B cell (primary cell): Measurements from ENCODE around the gene PI3. TPM values are rescaled to one million over a fixed set of nuclear protein-coding genes. Genes with fewer than 3 reads are reported as not detected.

Experiments
- ATAC-seq: fragments of 200-7000 bp; cut with Tn5 transposase; one replicate; pipeline ENCODE4 v1.10.0; 2021; ENCODE audit warnings: low read depth, mild to moderate bottlenecking, moderate number of reproducible peaks, moderate library complexity
- CTCF ChIA-PET: fragments of 350-600 bp; sonication (Branson Sonifier 250); formaldehyde crosslinking; loops from one replicate; lab custom pipeline; 2021; ENCODE audit warnings: antibody characterized with exemption, inconsistent platforms; lab: Charles Lee
- POLR2A ChIA-PET: fragments of 350-600 bp; sonication (Branson Sonifier 250); formaldehyde crosslinking; loops from one replicate; lab custom pipeline; 2021; ENCODE audit warnings: antibody characterized with exemption; lab: Charles Lee
- DNase-seq: peaks from one replicate; pipeline ENCODE4 v3.0.0; 2013
- H2AFZ ChIP-seq: 2 replicates; pipeline ENCODE4 v1.6.1; 2012; ENCODE audit warnings: mild to moderate bottlenecking, low read depth, low read length; ENCODE audit not compliant: insufficient read depth, poor library complexity, severe bottlenecking
- H3K27ac ChIP-seq, 2 donors: 1 replicate in 1 of 2; 2 replicates in 1 of 2; pipeline ENCODE4 v1.5.1; 2012 to 2013; ENCODE audit warnings: low read length in 2 of 2, mild to moderate bottlenecking in 2 of 2, moderate library complexity in 1 of 2
- H3K27me3 ChIP-seq, 4 experiments: fragments of 200-600 bp in 1 of 4; sonication (generic) in 1 of 4; replicated peaks in 1 of 4; 1 replicate in 2 of 4; 2 replicates in 2 of 4; pipeline versions ENCODE4 v1.6.1 to v1.7.0; 2013 to 2016; ENCODE audit warnings: low read length in 3 of 4, mild to moderate bottlenecking in 2 of 4, mixed read lengths in 1 of 4, moderate library complexity in 1 of 4; ENCODE audit not compliant: insufficient read depth in 4 of 4, control insufficient read depth in 3 of 4; ENCODE audit errors: control extremely low read depth in 1 of 4
- H3K36me3 ChIP-seq, 2 experiments: replicated peaks in 1 of 2; 1 replicate in 1 of 2; 2 replicates in 1 of 2; pipeline versions ENCODE4 v1.6.1 to v1.7.1; 2013; ENCODE audit warnings: low read length in 1 of 2; ENCODE audit not compliant: insufficient read depth in 2 of 2, control insufficient read depth in 1 of 2; ENCODE audit errors: control extremely low read depth in 1 of 2, extremely low read depth in 1 of 2
- H3K4me1 ChIP-seq, 2 donors: fragments of 200-600 bp in 1 of 2; sonication (generic) in 1 of 2; 1 replicate in 1 of 2; 2 replicates in 1 of 2; pipeline versions ENCODE4 v1.5.1 to v1.6.1; 2013 to 2017; ENCODE audit warnings: low read length in 2 of 2; ENCODE audit not compliant: control insufficient read depth in 2 of 2, insufficient read depth in 2 of 2
- H3K4me2 ChIP-seq: replicated peaks from 2 replicates; pipeline ENCODE3; 2012; ENCODE audit warnings: mild to moderate bottlenecking, low read depth, low read length; ENCODE audit not compliant: poor library complexity, severe bottlenecking
- H3K4me3 ChIP-seq, 5 experiments: fragments of 200-600 bp in 1 of 5; sonication (generic) in 1 of 5; 1 replicate in 3 of 5; 2 replicates in 2 of 5; pipeline versions ENCODE4 v1.5.1 to v1.7.0; 2011 to 2016; ENCODE audit warnings: low read length in 4 of 5, mild to moderate bottlenecking in 4 of 5, low read depth in 2 of 5, control low read depth in 1 of 5, moderate library complexity in 1 of 5; ENCODE audit not compliant: insufficient read depth in 1 of 5; ENCODE audit errors: control extremely low read depth in 1 of 5, extremely low read depth in 1 of 5
- H3K79me2 ChIP-seq: fragments of 200-600 bp; sonication (generic); one replicate; pipeline ENCODE4 v1.6.0; 2016; ENCODE audit warnings: low read length; ENCODE audit not compliant: control insufficient read depth, insufficient read depth
- H3K9ac ChIP-seq: fragments of 200-600 bp; sonication (generic); 2 replicates; pipeline ENCODE4 v1.6.1; 2017; ENCODE audit warnings: mild to moderate bottlenecking, low read length, moderate library complexity
- H3K9me3 ChIP-seq, 3 donors: one replicate each; pipeline versions ENCODE4 v1.6.1 to v1.7.1; 2013; ENCODE audit warnings: low read length in 2 of 3; ENCODE audit not compliant: control insufficient read depth in 2 of 3, insufficient read depth in 1 of 3; ENCODE audit errors: control extremely low read depth in 1 of 3
- H4K20me1 ChIP-seq: 2 replicates; pipeline ENCODE4 v1.6.0; 2012; ENCODE audit warnings: mild to moderate bottlenecking, low read length; ENCODE audit not compliant: insufficient read depth, control insufficient read depth, poor library complexity, severe bottlenecking
- H3K27ac Mint-ChIP-seq: one replicate; pipeline ENCODE4 v1.8.0; 2021; ENCODE audit warnings: mixed read lengths
- H3K27me3 Mint-ChIP-seq: one replicate; pipeline ENCODE4 v1.8.0; 2021; ENCODE audit warnings: mixed read lengths
- H3K4me1 Mint-ChIP-seq: one replicate; pipeline ENCODE4 v1.8.0; 2021; ENCODE audit warnings: mixed read lengths
- H3K4me3 Mint-ChIP-seq: one replicate; pipeline ENCODE4 v1.8.0; 2021; ENCODE audit warnings: mixed read lengths
- H3K9me3 Mint-ChIP-seq: one replicate; pipeline ENCODE4 v1.8.0; 2022; ENCODE audit warnings: mixed read lengths; ENCODE audit not compliant: insufficient read depth
- CTCF ChIP-seq: fragments of 200-600 bp; IDR thresholded peaks from one replicate; pipeline ENCODE4 v1.8.0; 2022; ENCODE audit warnings: antibody characterized with exemption, mild to moderate bottlenecking
- EZH2 ChIP-seq: IDR thresholded peaks from 2 replicates; pipeline ENCODE4 v1.6.1; 2012; ENCODE audit warnings: borderline replicate concordance, low read depth, mild to moderate bottlenecking, moderate library complexity, low read length; ENCODE audit not compliant: insufficient read depth, poor library complexity, severe bottlenecking
- WGBS: methylation state at CpG from one replicate; pipeline ENCODE4 v1.1.5; 2013; ENCODE audit warnings: missing lambda C conversion rate; ENCODE audit not compliant: insufficient coverage; 5-methylcytosine and 5-hydroxymethylcytosine counted together
- intact Hi-C: fragments of 100-400 bp; cut with micrococcal nuclease; formaldehyde crosslinking; loops from one replicate; pipeline ENCODE4 v1.10.0; 2022
- polyA plus RNA-seq: library from polyadenylated mRNA; depleted of rRNA; stranded (reverse); fragments of >200 nt; gene quantifications from 2 replicates; pipeline ENCODE4 v1.2.3, GENCODE V29; 2012
- total RNA-seq, 2 donors: library from RNA; stranded (reverse); fragments of 120-200 nt in 1 of 2; gene quantifications; 1 replicate in 1 of 2; 2 replicates in 1 of 2; pipeline versions ENCODE4 v1.2.3 to v1.2.4, GENCODE V29; 2013 to 2022

The PI3 gene
- total and polyA plus RNA-seq, 2 donors (not counting 1 experiment from before 2014, with no cell fraction given): 0.24 TPM; not detected in 1

GRCh38 chr20:45221076-45221475 lies 46.4 kb downstream of the PI3 start, which contains the start of gene SEMG2:
Gene SEMG2 (plus strand): TSS chr20:45221373. CDS start chr20:45221390, 17 bp downstream.
- Histone ChIP-seq H3K4me2 (no peak within 1 kb of the TSS), H3K4me3 (no peak within 1 kb of the TSS), H3K27me3 (peaks cover 0 to 9% (median 4%) of the 10 kb centered on the region in 4 experiments), H4K20me1 (no peaks in the 10 kb centered on the region), H3K36me3 (no peaks in the 10 kb centered on the region), H3K9me3 (no peaks in the 10 kb centered on the region), H3K79me2 (no peaks in the 10 kb centered on the region), H3K9ac (no peak within 1 kb of the TSS), H3K4me1 (no peaks in the 10 kb centered on the region), H3K27ac (no peak within 1 kb of the TSS), H2AFZ (no peak within 1 kb of the TSS)
- Mint-ChIP-seq H3K27me3 (peaks cover 50% of the 10 kb centered on the region), H3K4me3 (no peak within 1 kb of the TSS), H3K4me1 (no peaks in the 10 kb centered on the region), H3K9me3 (no peaks in the 10 kb centered on the region), H3K27ac (no peak within 1 kb of the TSS)
- WGBS: no CpG with 5 or more reads among the region's 4 CpGs
- ATAC-seq: no peak
- no peak for DNase-seq
- POLR2A ChIA-PET: no interaction called here
- CTCF ChIA-PET: interaction anchor here (1.2 kb wide), 1 partner anchor 200 kb away, joined by 3 read pairs; no protein-coding TSS in a partner anchor
- TF ChIP-seq EZH2 (no peak), CTCF (no peak)
- intact Hi-C loops: no loop called here

- Mint-ChIP-seq H3K4me3 (no peak overlapping the region), H3K27me3 (peaks cover 48% of the 10 kb centered on the region), H3K9me3 (no peaks in the 10 kb centered on the region), H3K27ac (no peak overlapping the region), H3K4me1 (no peaks in the 10 kb centered on the region)
- Histone ChIP-seq H3K27me3 (peaks cover 0 to 9% (median 4%) of the 10 kb centered on the region in 4 experiments), H2AFZ (no peak overlapping the region), H3K79me2 (no peaks in the 10 kb centered on the region), H3K36me3 (no peaks in the 10 kb centered on the region), H3K4me3 (no peak overlapping the region), H4K20me1 (no peaks in the 10 kb centered on the region), H3K27ac (no peak overlapping the region), H3K9ac (no peak overlapping the region), H3K4me1 (no peaks in the 10 kb centered on the region), H3K4me2 (no peak overlapping the region), H3K9me3 (no peaks in the 10 kb centered on the region)
- ATAC-seq (no peak), DNase-seq (no peak)
- ChIA-PET CTCF (no interaction called here), POLR2A (no interaction called here)
- TF ChIP-seq CTCF (no peak), EZH2 (no peak)
- intact Hi-C loops: no loop called here
Observed at GRCh38 chr20:45223136-45223535, 48.4 kb downstream of the PI3 start.

Other genes with a start within 250 kb of the PI3 start
- gene TOMM34, start 214.5 kb upstream of the PI3 start, total RNA-seq: 21.8 and 21.9 TPM in 2 replicates
- 17.5 and 19.1 TPM in 2 replicates for gene TOMM34, start 214.5 kb upstream of the PI3 start, polyA plus RNA-seq
- gene STK4, start 208.4 kb upstream of the PI3 start, total RNA-seq: 323 and 324 TPM in 2 replicates
- 38.9 and 66.0 TPM in 2 replicates for gene STK4, start 208.4 kb upstream of the PI3 start, polyA plus RNA-seq
- gene KCNS1, start 73.8 kb upstream of the PI3 start, total RNA-seq: not detected in 2 replicates
- 0.04 TPM in 1 of 2 replicates, not detected in the other for gene KCNS1, start 73.8 kb upstream of the PI3 start, polyA plus RNA-seq
- not detected in 2 replicates for gene WFDC5, start 59.7 kb upstream of the PI3 start, total RNA-seq
- gene WFDC5, start 59.7 kb upstream of the PI3 start, polyA plus RNA-seq: not detected in 2 replicates
- not detected in 2 replicates for gene WFDC12, start 50.4 kb upstream of the PI3 start, total RNA-seq
- not detected in 2 replicates for gene WFDC12, start 50.4 kb upstream of the PI3 start, polyA plus RNA-seq
- gene SEMG1, start 32.1 kb downstream of the PI3 start, total RNA-seq: not detected in 2 replicates
- gene SEMG1, start 32.1 kb downstream of the PI3 start, polyA plus RNA-seq: not detected in 2 replicates
- gene SEMG2, start 46.5 kb downstream of the PI3 start, total RNA-seq: not detected in 2 replicates
- gene SEMG2, start 46.5 kb downstream of the PI3 start, polyA plus RNA-seq: not detected in 2 replicates
- not detected in 2 replicates for gene SLPI, start 79.7 kb downstream of the PI3 start, total RNA-seq
- gene SLPI, start 79.7 kb downstream of the PI3 start, polyA plus RNA-seq: not detected in 2 replicates
- gene RBPJL, start 131.9 kb downstream of the PI3 start, total RNA-seq: not detected in 2 replicates
- gene RBPJL, start 131.9 kb downstream of the PI3 start, polyA plus RNA-seq: not detected in 2 replicates
- gene MATN4, start 133.4 kb downstream of the PI3 start, total RNA-seq: not detected in 2 replicates
- gene MATN4, start 133.4 kb downstream of the PI3 start, polyA plus RNA-seq: not detected in 2 replicates
- 0.19 TPM in 1 of 2 replicates, not detected in the other for gene SDC4, start 173.5 kb downstream of the PI3 start, total RNA-seq
- 0.04 and 0.20 TPM in 2 replicates for gene SDC4, start 173.5 kb downstream of the PI3 start, polyA plus RNA-seq
- gene SYS1, start 188.3 kb downstream of the PI3 start, total RNA-seq: 57.7 and 61.4 TPM in 2 replicates
- gene SYS1, start 188.3 kb downstream of the PI3 start, polyA plus RNA-seq: 25.1 and 25.3 TPM in 2 replicates
- not detected in 2 replicates for gene TP53TG5, start 203.4 kb downstream of the PI3 start, total RNA-seq
- not detected in 2 replicates for gene TP53TG5, start 203.4 kb downstream of the PI3 start, polyA plus RNA-seq
- 3.6 TPM in 2 replicates for gene DBNDD2, start 233.4 kb downstream of the PI3 start, total RNA-seq
- gene DBNDD2, start 233.4 kb downstream of the PI3 start, polyA plus RNA-seq: 3.1 and 9.1 TPM in 2 replicates
- 106 and 110 TPM in 2 replicates for gene PIGT, start 241.2 kb downstream of the PI3 start, total RNA-seq
- 41.5 and 51.6 TPM in 2 replicates for gene PIGT, start 241.2 kb downstream of the PI3 start, polyA plus RNA-seq